ENCODE measurements around the gene HEATR5B. TPM values are rescaled to one million over a fixed set of nuclear protein-coding genes. Genes with fewer than 3 reads are reported as not detected.

Gene HEATR5B
- polyA plus RNA-seq, 1 donor, result 19.0 TPM

DNA sequence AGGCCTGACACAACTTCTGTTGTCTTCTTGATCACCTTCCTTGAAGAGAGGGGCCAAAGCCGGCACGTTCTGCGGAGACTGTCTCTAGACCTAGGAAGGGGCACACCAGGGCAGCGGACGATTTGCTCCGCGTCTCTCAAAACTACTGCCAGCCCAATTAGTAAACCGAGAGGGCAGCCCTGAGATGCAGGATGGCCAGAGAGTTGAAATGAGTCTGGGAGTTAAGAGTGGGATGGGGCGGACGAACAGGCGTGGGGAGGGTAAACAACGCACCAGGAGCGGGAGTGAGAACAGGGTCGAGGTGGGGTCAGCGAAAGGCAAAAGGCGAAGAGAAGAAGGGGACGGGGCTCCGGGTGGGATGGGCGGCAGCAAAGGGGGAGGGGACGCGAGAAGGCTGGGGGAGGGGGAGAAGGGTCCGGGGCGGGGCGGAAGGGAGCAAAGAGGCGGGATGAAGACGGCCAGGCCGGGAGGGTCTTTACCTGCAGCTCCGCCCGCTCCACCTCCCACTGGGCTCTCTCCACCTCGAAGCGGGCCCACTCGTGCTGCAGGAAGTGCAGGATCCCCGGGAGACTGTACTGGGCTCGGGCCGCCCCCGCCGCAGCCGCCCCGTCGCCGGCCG lies 118.3 kb downstream of the HEATR5B start:
- peak overlapping the region; percentile 59 for H3K27ac ChIP-seq (ENCODE audit: low read length)
- peak; percentile 21 to 47 for DNase-seq
- H3K9me3 ChIP-seq (ENCODE audit: control insufficient read depth, low read depth, low read length), result no peaks in the 10 kb centered on the region
- peaks cover 12% of the 10 kb centered on the region for H3K4me1 ChIP-seq (ENCODE audit: control insufficient read depth, insufficient read depth, low read length)
- H3K27me3 ChIP-seq (ENCODE audit: control insufficient read depth, insufficient read depth, low read length), result no peaks in the 10 kb centered on the region
- WGBS (ENCODE audit: insufficient coverage, low lambda C conversion rate), result no CpG with 5 or more reads among the region's 42 CpGs
- H3K36me3 ChIP-seq (ENCODE audit: control insufficient read depth, insufficient read depth, low read length), result no peaks in the 10 kb centered on the region
- H3K4me3 ChIP-seq (ENCODE audit: low read length), result peak overlapping the region; percentile 83

DNA sequence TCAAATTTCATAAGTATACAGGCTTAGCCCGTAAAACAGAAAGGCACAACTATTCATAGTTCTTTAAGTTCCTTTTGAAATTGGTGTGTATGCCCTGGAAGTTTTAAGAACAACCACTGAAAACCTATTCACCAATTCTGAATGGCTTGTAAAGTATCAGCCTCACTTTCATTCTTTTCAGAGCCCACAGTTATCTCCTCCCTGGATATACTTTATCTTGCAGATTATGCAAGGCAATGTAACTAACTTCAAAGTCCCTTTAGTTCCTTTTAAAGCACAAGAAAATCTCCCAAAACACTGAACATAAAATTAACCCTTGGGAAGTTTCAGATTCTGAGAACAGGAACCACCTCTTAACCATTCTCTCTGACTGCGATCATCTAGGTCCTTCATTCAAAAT lies 119.0 kb downstream of the HEATR5B start:
- DNase-seq, result peak; percentile 8 to 55
- Histone ChIP-seq H3K4me1 (ENCODE audit: control insufficient read depth, insufficient read depth, low read length) (peaks cover 12% of the 10 kb centered on the region), H3K9me3 (ENCODE audit: control insufficient read depth, low read depth, low read length) (no peaks in the 10 kb centered on the region), H3K4me3 (ENCODE audit: low read length) (peak overlapping the region; percentile 83), H3K27ac (ENCODE audit: low read length) (peak overlapping the region; percentile 58), H3K36me3 (ENCODE audit: control insufficient read depth, insufficient read depth, low read length) (no peaks in the 10 kb centered on the region), H3K27me3 (ENCODE audit: control insufficient read depth, insufficient read depth, low read length) (no peaks in the 10 kb centered on the region)
- no CpG with 5 or more reads among the region's 2 CpGs for WGBS (ENCODE audit: insufficient coverage, low lambda C conversion rate)

- Histone ChIP-seq H3K4me3 (ENCODE audit: low read length) (no peak overlapping the region), H3K27me3 (ENCODE audit: control insufficient read depth, insufficient read depth, low read length) (no peaks in the 10 kb centered on the region), H3K27ac (ENCODE audit: low read length) (peak overlapping the region; percentile 58), H3K36me3 (ENCODE audit: control insufficient read depth, insufficient read depth, low read length) (no peaks in the 10 kb centered on the region), H3K9me3 (ENCODE audit: control insufficient read depth, low read depth, low read length) (no peaks in the 10 kb centered on the region), H3K4me1 (ENCODE audit: control insufficient read depth, insufficient read depth, low read length) (peaks cover 12% of the 10 kb centered on the region)
- 53% methylated on average over 2 of the region's 5 CpGs for WGBS (ENCODE audit: insufficient coverage, low lambda C conversion rate)
- no peak for DNase-seq
Observed at GRCh38 chr2:36964496-36965058, 119.6 kb downstream of the HEATR5B start.

GRCh38 chr2:36963734-36964133 lies 120.4 kb downstream of the HEATR5B start:
- 90% methylated on average over 2 of the region's 4 CpGs for WGBS (ENCODE audit: insufficient coverage, low lambda C conversion rate)
- no peak for DNase-seq
- Histone ChIP-seq H3K9me3 (ENCODE audit: control insufficient read depth, low read depth, low read length) (no peaks in the 10 kb centered on the region), H3K27me3 (ENCODE audit: control insufficient read depth, insufficient read depth, low read length) (no peaks in the 10 kb centered on the region), H3K4me3 (ENCODE audit: low read length) (no peak overlapping the region), H3K4me1 (ENCODE audit: control insufficient read depth, insufficient read depth, low read length) (peaks cover 12% of the 10 kb centered on the region), H3K27ac (ENCODE audit: low read length) (no peak overlapping the region), H3K36me3 (ENCODE audit: control insufficient read depth, insufficient read depth, low read length) (no peaks in the 10 kb centered on the region)

- no peak for DNase-seq
- Histone ChIP-seq H3K4me3 (ENCODE audit: low read length) (no peak overlapping the region), H3K27me3 (ENCODE audit: control insufficient read depth, insufficient read depth, low read length) (no peaks in the 10 kb centered on the region), H3K9me3 (ENCODE audit: control insufficient read depth, low read depth, low read length) (no peaks in the 10 kb centered on the region), H3K4me1 (ENCODE audit: control insufficient read depth, insufficient read depth, low read length) (peaks cover 12% of the 10 kb centered on the region), H3K36me3 (ENCODE audit: control insufficient read depth, insufficient read depth, low read length) (no peaks in the 10 kb centered on the region), H3K27ac (ENCODE audit: low read length) (no peak overlapping the region)
- WGBS (ENCODE audit: insufficient coverage, low lambda C conversion rate), result 75% methylated on average over 3 of the region's 4 CpGs
Observed at GRCh38 chr2:36963106-36963505, 121.1 kb downstream of the HEATR5B start.

DNA sequence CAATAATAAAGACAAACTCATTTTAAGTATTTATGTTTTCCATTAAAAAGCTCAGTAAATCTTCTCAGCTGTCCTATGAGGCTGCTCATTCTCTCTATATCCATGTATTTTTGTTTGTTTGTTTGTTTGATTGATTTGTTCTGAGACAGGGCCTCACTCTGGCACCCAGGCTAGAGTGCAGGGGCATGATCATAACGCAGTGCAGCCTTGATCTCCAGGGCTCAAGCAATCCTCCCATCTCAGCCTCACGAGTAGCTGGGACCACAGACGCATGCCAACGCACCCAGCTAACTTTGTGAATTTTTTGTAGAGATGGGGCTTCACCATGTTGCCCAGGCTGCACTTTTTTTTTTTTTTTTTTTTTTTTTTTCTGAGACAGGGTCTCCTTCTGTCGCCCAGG lies 123.4 kb downstream of the HEATR5B start:
- Histone ChIP-seq H3K36me3 (ENCODE audit: control insufficient read depth, insufficient read depth, low read length) (no peaks in the 10 kb centered on the region), H3K4me1 (ENCODE audit: control insufficient read depth, insufficient read depth, low read length) (peaks cover 7% of the 10 kb centered on the region), H3K9me3 (ENCODE audit: control insufficient read depth, low read depth, low read length) (no peaks in the 10 kb centered on the region), H3K27ac (ENCODE audit: low read length) (no peak overlapping the region), H3K4me3 (ENCODE audit: low read length) (no peak overlapping the region), H3K27me3 (ENCODE audit: control insufficient read depth, insufficient read depth, low read length) (no peaks in the 10 kb centered on the region)
- DNase-seq, result no peak
- no CpG with 5 or more reads among the region's 5 CpGs for WGBS (ENCODE audit: insufficient coverage, low lambda C conversion rate)

DNA sequence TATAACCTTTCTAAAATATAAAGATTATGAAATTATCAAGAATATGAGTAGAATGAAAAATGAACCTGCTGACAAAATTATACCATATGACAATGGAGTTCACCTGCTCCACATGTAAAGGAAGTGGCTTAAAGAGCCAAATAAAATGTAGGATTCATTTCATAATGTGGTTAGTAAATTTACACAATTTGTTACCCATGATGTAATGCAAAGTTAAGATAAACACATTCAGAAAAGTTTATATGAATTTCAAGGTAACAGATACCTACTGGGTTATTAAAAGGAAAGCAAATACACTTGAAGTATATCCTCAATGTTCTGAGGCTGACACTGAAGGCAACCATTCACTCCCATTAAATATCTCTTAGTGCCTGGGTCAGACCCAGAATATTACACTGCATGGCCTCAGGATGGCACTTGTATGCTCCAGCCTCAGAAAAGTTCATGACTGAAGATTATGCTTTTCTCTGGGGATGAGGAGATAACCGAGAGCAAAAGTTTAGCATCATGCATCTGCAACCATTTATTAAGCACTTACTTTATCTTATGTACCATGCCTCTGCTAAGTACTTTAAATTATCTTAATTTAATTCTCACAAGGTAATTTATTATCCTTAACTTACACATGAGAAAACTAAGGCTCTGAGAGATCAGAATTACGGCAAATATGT lies 124.0 kb downstream of the HEATR5B start:
- no peaks in the 10 kb centered on the region for H3K9me3 ChIP-seq (ENCODE audit: control insufficient read depth, low read depth, low read length)
- no peaks in the 10 kb centered on the region for H3K27me3 ChIP-seq (ENCODE audit: control insufficient read depth, insufficient read depth, low read length)
- H3K27ac ChIP-seq (ENCODE audit: low read length), result no peak overlapping the region
- H3K4me1 ChIP-seq (ENCODE audit: control insufficient read depth, insufficient read depth, low read length), result peaks cover 7% of the 10 kb centered on the region
- no peaks in the 10 kb centered on the region for H3K36me3 ChIP-seq (ENCODE audit: control insufficient read depth, insufficient read depth, low read length)
- no peak for DNase-seq
- H3K4me3 ChIP-seq (ENCODE audit: low read length), result no peak overlapping the region
- WGBS (ENCODE audit: insufficient coverage, low lambda C conversion rate), result no CpG with 5 or more reads among the region's 2 CpGs

GRCh38 chr2:36954977-36955607 lies 129.1 kb downstream of the HEATR5B start:
- H3K27ac ChIP-seq (ENCODE audit: low read length), result no peak overlapping the region
- H3K4me3 ChIP-seq (ENCODE audit: low read length), result no peak overlapping the region
- DNase-seq, result no peak
- 89% methylated on average over 3 of the region's 6 CpGs for WGBS (ENCODE audit: insufficient coverage, low lambda C conversion rate)
- no peaks in the 10 kb centered on the region for H3K27me3 ChIP-seq (ENCODE audit: control insufficient read depth, insufficient read depth, low read length)
- H3K36me3 ChIP-seq (ENCODE audit: control insufficient read depth, insufficient read depth, low read length), result peaks cover 2% of the 10 kb centered on the region
- no peaks in the 10 kb centered on the region for H3K9me3 ChIP-seq (ENCODE audit: control insufficient read depth, low read depth, low read length)
- no peaks in the 10 kb centered on the region for H3K4me1 ChIP-seq (ENCODE audit: control insufficient read depth, insufficient read depth, low read length)

GRCh38 chr2:36952748-36953197 lies 131.4 kb downstream of the HEATR5B start:
- WGBS (ENCODE audit: insufficient coverage, low lambda C conversion rate), result 83% methylated on average over 1 of the region's 3 CpGs
- peaks cover 2% of the 10 kb centered on the region for H3K36me3 ChIP-seq (ENCODE audit: control insufficient read depth, insufficient read depth, low read length)
- H3K27me3 ChIP-seq (ENCODE audit: control insufficient read depth, insufficient read depth, low read length), result no peaks in the 10 kb centered on the region
- no peak for DNase-seq
- no peak overlapping the region for H3K4me3 ChIP-seq (ENCODE audit: low read length)
- H3K9me3 ChIP-seq (ENCODE audit: control insufficient read depth, low read depth, low read length), result no peaks in the 10 kb centered on the region
- no peak overlapping the region for H3K27ac ChIP-seq (ENCODE audit: low read length)
- no peaks in the 10 kb centered on the region for H3K4me1 ChIP-seq (ENCODE audit: control insufficient read depth, insufficient read depth, low read length)

DNA sequence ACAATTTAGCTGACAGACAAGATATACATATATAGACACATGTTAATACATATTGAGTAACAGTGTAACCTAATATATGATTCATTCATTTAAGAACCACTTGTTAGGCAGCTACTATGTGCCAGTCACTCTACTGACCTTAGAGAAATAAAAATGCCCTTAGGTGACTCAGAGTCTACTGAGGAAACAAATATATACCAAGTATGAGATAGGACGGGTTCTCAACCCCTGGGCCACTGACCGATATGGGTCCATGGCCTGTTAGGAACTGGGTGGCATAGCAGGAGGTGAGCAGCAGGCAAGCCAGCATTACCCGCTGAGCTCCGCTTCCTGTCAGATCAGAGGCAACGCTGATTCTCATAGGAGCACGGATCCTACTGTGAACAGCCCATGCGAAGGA lies 132.6 kb downstream of the HEATR5B start:
- H3K9me3 ChIP-seq (ENCODE audit: control insufficient read depth, low read depth, low read length), result no peaks in the 10 kb centered on the region
- no peaks in the 10 kb centered on the region for H3K27me3 ChIP-seq (ENCODE audit: control insufficient read depth, insufficient read depth, low read length)
- peaks cover 2% of the 10 kb centered on the region for H3K36me3 ChIP-seq (ENCODE audit: control insufficient read depth, insufficient read depth, low read length)
- no peak overlapping the region for H3K27ac ChIP-seq (ENCODE audit: low read length)
- H3K4me1 ChIP-seq (ENCODE audit: control insufficient read depth, insufficient read depth, low read length), result no peaks in the 10 kb centered on the region
- H3K4me3 ChIP-seq (ENCODE audit: low read length), result no peak overlapping the region
- 93% methylated on average over 3 of the region's 7 CpGs for WGBS (ENCODE audit: insufficient coverage, low lambda C conversion rate)
- DNase-seq, result no peak

Measured in large intestine (tissue), 3 donors.